IMR-90 (cell line): ENCODE data around the gene MARCHF3. TPM values are rescaled to one million over a fixed set of nuclear protein-coding genes. Genes with fewer than 3 reads are reported as not detected.

ENCODE experiments used
- ATAC-seq: fragments of 200-7000 bp; cut with Tn5 transposase; 2 replicates; pipeline ENCODE4 v1.9.1; 2020; ENCODE audit warnings: low read depth, mild to moderate bottlenecking, moderate library complexity
- BruUV-seq: library from RNA; stranded (reverse); fragments of 400-500 nt; replicated peaks from 2 replicates; lab custom pipeline; 2021; lab: Mats Ljungman, UMichigan
- CTCF ChIA-PET: fragments of 300-600 bp; formaldehyde crosslinking; extraction: SDS; loops from one replicate; lab custom pipeline; 2021; ENCODE audit warnings: antibody characterized with exemption; lab: Yijun Ruan, JAX
- POLR2A ChIA-PET: fragments of 300-600 bp; sonication (Branson Sonifier 250); formaldehyde crosslinking; loops from one replicate; lab custom pipeline; 2022; ENCODE audit warnings: antibody characterized with exemption; ENCODE audit not compliant: unreplicated experiment; lab: Charles Lee
- DNase-seq: peaks from one replicate; pipeline ENCODE4 v3.0.0; 2013
- H2AFZ ChIP-seq: replicated peaks from 2 replicates; pipeline ENCODE3; 2013; ENCODE audit warnings: low read length, mild to moderate bottlenecking; ENCODE audit not compliant: poor library complexity
- H2AK5ac ChIP-seq: 2 replicates; pipeline ENCODE4 v1.6.1; 2013; ENCODE audit warnings: low read depth, low read length, inconsistent platforms
- H2AK9ac ChIP-seq: replicated peaks from 2 replicates; pipeline ENCODE3; 2013; ENCODE audit warnings: mild to moderate bottlenecking, low read depth, low read length, moderate library complexity; ENCODE audit not compliant: poor library complexity
- H2BK120ac ChIP-seq: 2 replicates; pipeline ENCODE4 v1.6.1; 2013; ENCODE audit warnings: low read depth, low read length, inconsistent platforms
- H2BK15ac ChIP-seq: 3 replicates; pipeline ENCODE4 v1.6.1; 2013; ENCODE audit warnings: low read depth, low read length, inconsistent platforms
- H2BK20ac ChIP-seq: 2 replicates; pipeline ENCODE4 v1.6.1; 2013; ENCODE audit warnings: low read depth, mild to moderate bottlenecking, inconsistent platforms, low read length, moderate library complexity
- H2BK5ac ChIP-seq: 2 replicates; pipeline ENCODE4 v1.6.1; 2013; ENCODE audit warnings: mild to moderate bottlenecking, low read depth, low read length, inconsistent platforms; ENCODE audit not compliant: poor library complexity, severe bottlenecking
- H3K14ac ChIP-seq: replicated peaks from 2 replicates; pipeline ENCODE4 v1.6.1; 2013; ENCODE audit warnings: low read depth, low read length, inconsistent platforms
- H3K18ac ChIP-seq: 2 replicates; pipeline ENCODE4 v1.6.1; 2013; ENCODE audit warnings: low read depth, low read length, control low read depth
- H3K23ac ChIP-seq: 2 replicates; pipeline ENCODE4 v1.6.1; 2013; ENCODE audit warnings: low read depth, low read length, inconsistent platforms
- H3K27ac ChIP-seq: 2 replicates; pipeline ENCODE4 v1.5.1; 2013; ENCODE audit warnings: mild to moderate bottlenecking, control low read depth, low read length; ENCODE audit not compliant: insufficient read depth
- H3K27me3 ChIP-seq: 2 replicates; pipeline ENCODE4 v1.6.1; 2013; ENCODE audit warnings: low read length; ENCODE audit not compliant: control insufficient read depth, insufficient read depth
- H3K36me3 ChIP-seq: 2 replicates; pipeline ENCODE4 v1.6.1; 2013; ENCODE audit warnings: low read length, mixed read lengths; ENCODE audit not compliant: control insufficient read depth, insufficient read depth
- H3K4ac ChIP-seq: 2 replicates; pipeline ENCODE4 v1.6.1; 2013; ENCODE audit warnings: low read depth, low read length, inconsistent platforms
- H3K4me1 ChIP-seq: 2 replicates; pipeline ENCODE4 v1.6.1; 2013; ENCODE audit warnings: low read length, mixed read lengths; ENCODE audit not compliant: control insufficient read depth, insufficient read depth
- H3K4me2 ChIP-seq: 2 replicates; pipeline ENCODE4 v1.6.1; 2013; ENCODE audit warnings: low read depth, mild to moderate bottlenecking, control low read depth, low read length, moderate library complexity
- H3K4me3 ChIP-seq: 2 replicates; pipeline ENCODE4 v1.5.1; 2013; ENCODE audit warnings: low read depth, mild to moderate bottlenecking, control low read depth, low read length, moderate library complexity; ENCODE audit not compliant: insufficient read depth
- H3K56ac ChIP-seq: 2 replicates; pipeline ENCODE4 v1.6.1; 2013; ENCODE audit warnings: low read length, inconsistent platforms; ENCODE audit not compliant: insufficient read depth; ENCODE audit errors: extremely low read depth
- H3K79me1 ChIP-seq, 2 experiments: 2 replicates each; pipeline ENCODE4 v1.6.1; 2013; ENCODE audit warnings: low read length in 2 of 2, inconsistent platforms in 1 of 2, low read depth in 1 of 2
- H3K9ac ChIP-seq: 2 replicates; pipeline ENCODE4 v1.6.1; 2013; ENCODE audit warnings: low read depth, low read length, control low read depth
- H3K9me1 ChIP-seq: 2 replicates; pipeline ENCODE4 v1.6.1; 2013; ENCODE audit warnings: low read length, inconsistent platforms; ENCODE audit not compliant: insufficient read depth
- H3K9me3 ChIP-seq: 2 replicates; pipeline ENCODE4 v1.6.1; 2013; ENCODE audit warnings: low read length; ENCODE audit not compliant: control insufficient read depth, insufficient read depth
- H4K20me1 ChIP-seq: 2 replicates; pipeline ENCODE4 v1.6.1; 2013; ENCODE audit warnings: low read length, inconsistent platforms; ENCODE audit not compliant: insufficient read depth
- H4K5ac ChIP-seq: 2 replicates; pipeline ENCODE4 v1.6.1; 2013; ENCODE audit warnings: mild to moderate bottlenecking, low read depth, low read length, control low read depth
- H4K8ac ChIP-seq, 2 experiments: 2 replicates each; pipeline ENCODE4 v1.6.1; 2013; ENCODE audit warnings: low read depth in 2 of 2, low read length in 2 of 2, control low read depth in 1 of 2, inconsistent platforms in 1 of 2
- H4K91ac ChIP-seq: 2 replicates; pipeline ENCODE4 v1.6.1; 2013; ENCODE audit warnings: low read depth, low read length, inconsistent platforms; ENCODE audit not compliant: insufficient read depth
- CHD1 ChIP-seq: IDR thresholded peaks from 2 replicates; pipeline ENCODE4 v1.6.1; 2012; ENCODE audit warnings: low read depth, low read length, improper control_type of control experiment
- FOS ChIP-seq: fragments of 150-350 bp; IDR thresholded peaks from 2 replicates; pipeline ENCODE4 v1.6.1; 2016; ENCODE audit warnings: low read depth, low read length
- POLR2A ChIP-seq: IDR thresholded peaks from 2 replicates; pipeline ENCODE4 v1.6.1; 2012; ENCODE audit warnings: mild to moderate bottlenecking, low read depth, low read length
- WGBS, 2 experiments: methylation state at CpG; one replicate each; pipeline versions ENCODE4 v1.1.5 to v1.1.7; 2013; ENCODE audit warnings: missing lambda C conversion rate in 2 of 2; ENCODE audit not compliant: insufficient read length in 1 of 2; ENCODE audit errors: extremely low coverage in 2 of 2; 5-methylcytosine and 5-hydroxymethylcytosine counted together
- dilution Hi-C: fragments of 300-500 bp; cut with HindIII; formaldehyde crosslinking; loops from one replicate; pipeline ENCODE4 v1.14.3; 2018; ENCODE audit warnings: low sequenced_read_pairs; ENCODE audit not compliant: unreplicated experiment
- in situ Hi-C: fragments of 300-500 bp; cut with MboI; formaldehyde crosslinking; loops from 3 replicates; pipeline ENCODE4 v1.14.3; 2019; ENCODE audit warnings: low sequenced_read_pairs, inconsistent platforms, mixed read lengths
- intact Hi-C: fragments of 100-400 bp; cut with micrococcal nuclease; formaldehyde crosslinking; loops from 2 replicates; pipeline ENCODE4 v1.10.0; 2022
- polyA plus RNA-seq, 3 experiments: library from polyadenylated mRNA; depleted of rRNA; stranded (reverse); fragments of >200 nt; gene quantifications; 2 replicates each; pipeline ENCODE4 v1.2.3, GENCODE V29; 2012; ENCODE audit warnings: low replicate concordance in 1 of 3
- total RNA-seq: library from RNA; depleted of rRNA; stranded (reverse); fragments of >200 nt; gene quantifications from 2 replicates; pipeline ENCODE4 v1.2.3, GENCODE V29; 2012
- TF ChIP-seq, protein P1 (sequence below): fragments of 150-350 bp; IDR thresholded peaks from 2 replicates; pipeline ENCODE4 v1.6.1; 2017; ENCODE audit warnings: mild to moderate bottlenecking, antibody characterized with exemption, low read length, low read depth

MARCHF3 gene
- total and polyA plus RNA-seq, 2 of the 4 experiments (the other 2 are of a cell fraction), result 11.2 to 18.8 TPM

DNA sequence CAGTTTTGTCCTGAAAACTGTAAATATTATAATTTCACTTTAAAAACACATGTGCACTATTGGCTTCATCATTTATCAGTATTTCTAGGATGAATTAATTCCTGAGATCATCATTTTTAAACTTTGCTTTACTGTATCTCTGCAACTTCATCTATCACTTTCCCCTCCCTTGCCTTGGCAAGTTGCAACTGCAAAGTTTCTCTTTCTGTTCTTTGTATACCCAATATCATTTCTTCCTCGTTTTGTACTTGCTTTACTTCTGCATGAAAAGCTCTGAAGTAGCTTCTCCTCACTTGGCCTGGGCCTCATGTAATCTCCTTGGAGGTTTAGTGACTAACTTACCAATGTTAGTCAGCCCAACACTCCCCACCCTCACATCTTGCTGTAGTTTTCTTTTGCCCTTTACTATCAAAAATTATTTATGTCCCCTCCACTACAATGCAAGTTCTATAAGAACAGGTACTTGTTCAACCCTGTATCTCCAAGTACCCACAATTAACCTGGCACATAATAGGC is 30.2 kb upstream of the MARCHF3 start:
- TF ChIP-seq CHD1, result no peak
- TF ChIP-seq FOS, result no peak
- TF ChIP-seq POLR2A, result no peak
- TF ChIP-seq, protein P1, sequence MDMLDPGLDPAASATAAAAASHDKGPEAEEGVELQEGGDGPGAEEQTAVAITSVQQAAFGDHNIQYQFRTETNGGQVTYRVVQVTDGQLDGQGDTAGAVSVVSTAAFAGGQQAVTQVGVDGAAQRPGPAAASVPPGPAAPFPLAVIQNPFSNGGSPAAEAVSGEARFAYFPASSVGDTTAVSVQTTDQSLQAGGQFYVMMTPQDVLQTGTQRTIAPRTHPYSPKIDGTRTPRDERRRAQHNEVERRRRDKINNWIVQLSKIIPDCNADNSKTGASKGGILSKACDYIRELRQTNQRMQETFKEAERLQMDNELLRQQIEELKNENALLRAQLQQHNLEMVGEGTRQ, result no peak
- DNase-seq (peak; percentile 26), ATAC-seq (no peak; the same call in 1 of the 2 replicates)
- no peak overlapping the region for H2AK5ac ChIP-seq
- no peak overlapping the region for H3K27ac ChIP-seq
- ChIA-PET POLR2A (no interaction called here), CTCF (interaction anchor here (0.6 kb wide), 1 partner anchor 24 kb away, joined by 3 read pairs; no protein-coding TSS in a partner anchor)
- no peak overlapping the region for H4K91ac ChIP-seq
- no peak overlapping the region for H3K4me2 ChIP-seq
- intact Hi-C loops, result no loop called here
- H3K4ac ChIP-seq, result no peak overlapping the region
- no peaks in the 10 kb centered on the region for H3K36me3 ChIP-seq
- no peak overlapping the region for H3K14ac ChIP-seq
- H2AK9ac ChIP-seq, result no peak overlapping the region
- H3K9ac ChIP-seq, result no peak overlapping the region
- no peak overlapping the region for H3K18ac ChIP-seq
- no peaks in the 10 kb centered on the region for H3K9me1 ChIP-seq
- no peak overlapping the region for H3K56ac ChIP-seq
- no peaks in the 10 kb centered on the region for H3K79me1 ChIP-seq
- in situ Hi-C loops, result no loop called here
- no peak overlapping the region for H3K23ac ChIP-seq
- no peak overlapping the region for H2AFZ ChIP-seq
- no peaks in the 10 kb centered on the region for H3K27me3 ChIP-seq
- no peaks in the 10 kb centered on the region for H4K20me1 ChIP-seq
- H3K9me3 ChIP-seq, result no peaks in the 10 kb centered on the region
- dilution Hi-C loops, result no loop called here
- H2BK120ac ChIP-seq, result no peak overlapping the region
- H2BK15ac ChIP-seq, result no peak overlapping the region
- H2BK5ac ChIP-seq, result no peak overlapping the region
- BruUV-seq, result no TSS peak
- H2BK20ac ChIP-seq, result no peak overlapping the region
- H3K4me1 ChIP-seq, result no peaks in the 10 kb centered on the region
- no peak overlapping the region for H3K4me3 ChIP-seq
- H4K8ac ChIP-seq, result no peak overlapping the region
- WGBS, 2 experiments, result 50% methylated on average over 1 of the region's 1 CpG; no CpG with 5 or more reads in 1 of the 2 experiments
- no peak overlapping the region for H4K5ac ChIP-seq
